Fibroblast of lung (primary cell): ENCODE measurements around the gene RNF145.

Source experiments
- CTCF ChIP-seq, 2 donors: IDR thresholded peaks in 1 of 2; conservative IDR thresholded peaks in 1 of 2; 1 replicate in 1 of 2; 2 replicates in 1 of 2; pipeline ENCODE4 v1.5.1; 2011 to 2012; ENCODE audit warnings: low read length in 2 of 2, control low read depth in 1 of 2, inconsistent platforms in 1 of 2, low read depth in 1 of 2, mild to moderate bottlenecking in 1 of 2
- EZH2 ChIP-seq: IDR thresholded peaks from 2 replicates; pipeline ENCODE4 v1.5.1; 2012; ENCODE audit warnings: low read length, control low read depth, mild to moderate bottlenecking; ENCODE audit errors: missing control alignments

GRCh38 chr5:159203351-159203750 lies 6.0 kb downstream of the RNF145 start:
- TF ChIP-seq CTCF (conservative IDR thresholded peaks at IDR 0.05 in 1 of 2, IDR thresholded peaks at IDR 0.05 in 1 of 2; ENCODE audit: low read depth in 1 of 2, low read length in 2 of 2), result no peak
- TF ChIP-seq EZH2, result no peak
